GM12891 (cell line): Measurements from ENCODE around the gene ZNF202.

Experiments
- PAX5 ChIP-seq: IDR thresholded peaks from 2 replicates; pipeline ENCODE4 v1.6.1; 2011; ENCODE audit warnings: low read length, moderate library complexity, mild to moderate bottlenecking; ENCODE audit not compliant: insufficient read depth, severe bottlenecking
- POLR2A ChIP-seq: IDR thresholded peaks from 2 replicates; pipeline ENCODE4 v1.6.1; 2011; ENCODE audit warnings: low read depth, low read length, control low read depth
- POLR2AphosphoS5 ChIP-seq: IDR thresholded peaks from 2 replicates; pipeline ENCODE4 v1.6.1; 2011; ENCODE audit warnings: low read depth, low read length, control low read depth
- POU2F2 ChIP-seq: IDR thresholded peaks from 2 replicates; pipeline ENCODE4 v1.6.1; 2011; ENCODE audit warnings: low read depth, mild to moderate bottlenecking, control low read depth, low read length, moderate library complexity
- TAF1 ChIP-seq: IDR thresholded peaks from 2 replicates; pipeline ENCODE4 v1.6.1; 2011; ENCODE audit warnings: low read depth, low read length, control low read depth

DNA sequence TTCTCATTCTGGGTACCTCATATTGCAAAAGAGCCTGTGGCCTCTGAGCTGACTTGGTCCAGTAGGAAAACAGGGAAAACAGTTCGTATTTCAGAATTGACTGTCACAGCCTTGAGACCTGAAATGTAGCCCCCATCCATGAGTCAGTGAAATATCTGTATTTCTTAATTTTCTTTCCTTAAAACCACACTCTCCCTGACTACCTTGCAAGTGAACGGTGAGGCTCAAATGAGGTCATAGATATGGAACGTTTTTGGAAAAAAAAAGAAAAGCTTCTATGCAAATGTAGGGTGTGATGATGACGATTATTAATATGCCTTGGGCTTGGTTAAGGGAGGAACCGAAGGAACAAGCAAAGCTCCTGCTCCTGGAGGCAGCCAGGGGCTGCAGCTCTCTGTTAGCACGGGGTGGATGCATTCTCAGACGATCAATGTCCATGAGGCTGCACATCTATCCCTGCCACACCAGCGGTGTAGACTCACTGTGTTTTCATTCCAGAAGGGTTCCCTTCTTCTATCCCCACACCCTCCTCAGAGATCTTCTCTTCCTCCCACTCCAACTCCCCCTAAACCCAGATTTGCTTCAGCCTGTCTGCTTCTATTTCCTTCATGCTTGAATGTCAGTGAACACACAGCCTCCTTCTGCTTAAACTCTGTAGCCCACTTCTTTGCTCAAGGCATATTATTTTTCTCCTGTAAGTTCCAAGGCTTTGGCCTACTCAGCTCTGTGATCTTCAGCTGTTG lies 57.9 kb downstream of the ZNF202 start:
- TF ChIP-seq POLR2A (no peak), PAX5 (no peak), POLR2AphosphoS5 (no peak), TAF1 (no peak), POU2F2 (no peak)
